GM21423 (cell line): Measurements from ENCODE around the gene TBC1D10A.
"Not testable (repeated sequence)": the region's sequence is repeated elsewhere in the genome, so short reads cannot be mapped to it uniquely, and the experiment has no call there.

ENCODE experiments used
- ATAC-seq: cut with Tn5 transposase; IDR thresholded peaks from one replicate; pipeline ENCODE4 v1.9.1; 2021; ENCODE audit warnings: mild to moderate bottlenecking, moderate library complexity; ENCODE audit not compliant: unreplicated experiment

Gene TBC1D10A

GRCh38 chr22:30348404-30348803 lies 21.7 kb upstream of the TBC1D10A start:
- no peak for ATAC-seq

GRCh38 chr22:30347255-30347892 lies 20.6 kb upstream of the TBC1D10A start:
- ATAC-seq: no peak

- ATAC-seq: no peak
Observed at GRCh38 chr22:30344447-30345200, 17.9 kb upstream of the TBC1D10A start.

GRCh38 chr22:30340911-30341685 lies 14.4 kb upstream of the TBC1D10A start:
- no peak for ATAC-seq

- no peak for ATAC-seq
Observed at GRCh38 chr22:30338802-30339201, 12.1 kb upstream of the TBC1D10A start.

- not testable (repeated sequence) for ATAC-seq
Observed at GRCh38 chr22:30338341-30338740, 11.6 kb upstream of the TBC1D10A start.

GRCh38 chr22:30337461-30337778 lies 10.7 kb upstream of the TBC1D10A start:
- ATAC-seq: no peak

- ATAC-seq: no peak
Observed at GRCh38 chr22:30336752-30337460, 10.2 kb upstream of the TBC1D10A start.

- no peak for ATAC-seq
Observed at GRCh38 chr22:30335236-30335635, 8.5 kb upstream of the TBC1D10A start.

GRCh38 chr22:30334646-30335045 lies 7.9 kb upstream of the TBC1D10A start:
- ATAC-seq: no peak

- ATAC-seq: no peak
Observed at GRCh38 chr22:30333707-30334087, 7.0 kb upstream of the TBC1D10A start.

- no peak for ATAC-seq
Observed at GRCh38 chr22:30332994-30333706, 6.4 kb upstream of the TBC1D10A start.

GRCh38 chr22:30332551-30332950 lies 5.8 kb upstream of the TBC1D10A start:
- ATAC-seq: no peak

- no peak for ATAC-seq
Observed at GRCh38 chr22:30328466-30329049, 1.8 kb upstream of the TBC1D10A start.

- no peak for ATAC-seq
Observed at GRCh38 chr22:30327864-30328345, 1.2 kb upstream of the TBC1D10A start.

GRCh38 chr22:30326255-30326705 lies 461 bp downstream of the TBC1D10A start:
- ATAC-seq: peak; percentile 16

GRCh38 chr22:30325724-30326254 lies 952 bp downstream of the TBC1D10A start:
- no peak for ATAC-seq

GRCh38 chr22:30325065-30325720 lies 1.5 kb downstream of the TBC1D10A start:
- ATAC-seq: no peak

GRCh38 chr22:30324014-30324730 lies 2.6 kb downstream of the TBC1D10A start:
- ATAC-seq: no peak
